Measurements from ENCODE around the gene YARS1.
"Not testable (repeated sequence)": the region's sequence is repeated elsewhere in the genome, so short reads cannot be mapped to it uniquely, and the experiment has no call there.

YARS1 gene

DNA sequence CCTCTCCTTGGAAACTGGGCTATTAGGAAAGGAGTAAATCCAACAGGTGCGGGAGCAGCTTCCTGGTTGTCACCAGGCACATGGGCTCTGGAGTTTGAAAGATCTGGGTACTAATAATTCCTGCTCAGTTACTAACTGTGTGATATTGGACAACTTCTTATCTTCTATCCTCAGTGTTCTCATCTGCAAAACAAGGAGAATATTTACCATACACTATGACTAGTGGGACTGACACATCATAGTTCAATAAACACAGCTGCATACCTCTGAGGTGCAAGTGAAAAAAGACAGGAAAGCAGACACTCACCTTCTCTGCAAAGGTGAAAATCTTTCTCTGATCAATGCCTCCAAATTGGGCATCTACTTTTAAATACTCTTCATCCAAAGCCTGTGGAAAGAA lies 19.7 kb downstream of the YARS1 start:
- no peak overlapping the region for H3K4me3 ChIP-seq
- H3K9ac ChIP-seq (ENCODE audit: insufficient read length) = no peak overlapping the region
- H3K36me3 ChIP-seq (ENCODE audit: insufficient read depth, low read length) = peaks cover 86% of the 10 kb centered on the region
- no peak for TF ChIP-seq EZH2 (IDR thresholded peaks at IDR 0.05)
- no peak for TF ChIP-seq POLR2AphosphoS5 (IDR thresholded peaks at IDR 0.05; ENCODE audit: borderline replicate concordance, low read depth, low read length)
- H3K9me3 ChIP-seq (ENCODE audit: low read depth, low read length) = no peaks in the 10 kb centered on the region
- DNase-seq (ENCODE audit: low read depth, low spot score) = no peak
- no peak overlapping the region for H3K27ac ChIP-seq

DNA sequence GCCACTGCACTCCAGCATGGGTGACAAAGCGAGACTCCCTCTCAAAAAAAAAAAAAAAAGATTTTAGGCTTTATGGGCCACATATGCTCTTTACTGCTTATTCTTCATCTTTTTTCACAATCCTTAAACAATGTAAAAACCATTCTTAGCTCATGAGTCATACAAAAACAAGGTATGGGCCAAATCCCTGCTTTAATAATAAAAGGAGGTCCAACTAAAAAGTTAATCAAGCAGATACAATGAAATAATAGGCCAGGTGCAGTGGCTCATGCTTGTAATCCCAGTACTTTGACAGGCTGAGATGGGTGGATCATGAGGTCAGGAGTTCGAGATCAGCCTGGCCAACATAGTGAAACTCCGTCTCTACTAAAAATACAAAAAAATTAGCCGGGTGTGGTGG lies 21.4 kb downstream of the YARS1 start:
- not testable (repeated sequence) for DNase-seq (ENCODE audit: low read depth, low spot score); H3K27ac ChIP-seq; H3K9me3 ChIP-seq (ENCODE audit: low read depth, low read length); H3K9ac ChIP-seq (ENCODE audit: insufficient read length); H3K4me3 ChIP-seq
- H3K36me3 ChIP-seq (ENCODE audit: insufficient read depth, low read length) = peaks cover 89% of the 10 kb centered on the region

DNA sequence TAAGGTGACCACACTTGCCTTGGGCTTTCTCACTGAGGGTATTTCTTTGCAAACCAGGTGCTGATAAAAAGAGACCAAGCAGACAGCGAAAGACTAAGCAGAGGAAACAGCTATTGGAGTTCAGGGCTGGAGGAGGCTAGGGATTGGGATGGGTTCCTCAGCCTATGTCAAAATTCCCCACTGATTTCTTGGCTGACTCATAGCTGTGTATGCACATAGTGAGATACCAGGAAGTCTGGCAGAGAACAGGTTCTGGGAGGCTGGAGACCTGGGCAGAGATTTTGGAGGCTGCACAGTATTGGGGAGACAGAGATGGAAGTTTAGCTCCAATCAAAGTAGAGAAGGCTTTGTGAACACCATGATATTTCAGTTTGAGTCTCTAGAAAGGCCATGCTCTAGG lies 25.3 kb downstream of the YARS1 start:
- H3K36me3 ChIP-seq (ENCODE audit: insufficient read depth, low read length) = peaks cover 84% of the 10 kb centered on the region

DNA sequence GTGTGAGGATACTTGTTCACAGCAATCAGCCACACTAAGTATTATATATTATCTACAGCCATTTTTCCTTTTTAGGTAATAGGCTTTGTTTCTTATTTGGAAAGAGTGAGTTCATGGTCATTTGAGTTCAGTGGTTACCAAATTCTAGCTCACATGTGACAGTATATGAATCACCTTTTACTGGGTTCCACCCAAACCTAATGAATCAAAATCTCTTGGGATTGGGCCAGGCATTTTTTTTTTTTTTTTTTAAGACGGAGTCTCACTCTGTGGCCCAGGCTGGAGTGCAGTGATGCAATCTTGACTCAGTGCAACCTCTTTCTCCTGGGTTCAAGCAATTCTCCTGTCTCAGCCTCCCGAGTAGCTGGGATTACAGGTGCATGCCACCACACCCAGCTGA lies 27.8 kb downstream of the YARS1 start:
- not testable (repeated sequence) for DNase-seq (ENCODE audit: low read depth, low spot score); H3K9ac ChIP-seq (ENCODE audit: insufficient read length); H3K9me3 ChIP-seq (ENCODE audit: low read depth, low read length); H3K27ac ChIP-seq; H3K4me3 ChIP-seq
- peaks cover 88% of the 10 kb centered on the region for H3K36me3 ChIP-seq (ENCODE audit: insufficient read depth, low read length)

More for the DNA sequence above, 25.3 kb downstream of the YARS1 start:
- Histone ChIP-seq H3K27ac (no peak overlapping the region), H3K4me3 (no peak overlapping the region), H3K9me3 (ENCODE audit: low read depth, low read length) (no peaks in the 10 kb centered on the region), H3K9ac (ENCODE audit: insufficient read length) (no peak overlapping the region)
- TF ChIP-seq POLR2AphosphoS5 (IDR thresholded peaks at IDR 0.05; ENCODE audit: borderline replicate concordance, low read depth, low read length) = no peak
- no peak for TF ChIP-seq EZH2 (IDR thresholded peaks at IDR 0.05)
- no peak for TF ChIP-seq FOXP2 (optimal IDR thresholded peaks at IDR 0.05; ENCODE audit: control extremely low read depth, extremely low read length, insufficient read depth)
- DNase-seq (ENCODE audit: low read depth, low spot score) = no peak

DNA sequence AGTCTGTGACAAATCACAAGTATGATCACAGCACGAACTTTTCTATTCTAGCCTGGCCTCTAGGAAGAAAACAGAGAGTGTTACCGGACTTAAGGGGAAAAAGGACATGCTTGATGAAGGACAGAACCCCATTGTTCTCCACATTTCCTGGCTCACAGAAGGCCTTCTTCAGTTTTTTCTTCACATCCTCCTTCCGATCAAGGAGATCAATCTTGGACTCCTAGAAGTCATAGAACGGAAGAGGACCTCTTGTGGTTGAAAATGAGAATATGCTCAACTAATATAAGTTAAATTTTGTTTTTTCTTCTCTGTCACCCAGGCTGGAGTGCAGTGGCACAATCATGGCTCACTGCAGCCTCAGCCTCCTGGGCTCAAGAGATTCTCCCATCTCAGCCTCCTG lies 30.3 kb downstream of the YARS1 start:
- Histone ChIP-seq H3K4me3 (no peak overlapping the region), H3K27ac (no peak overlapping the region), H3K36me3 (ENCODE audit: insufficient read depth, low read length) (peaks cover 90% of the 10 kb centered on the region), H3K9ac (ENCODE audit: insufficient read length) (no peak overlapping the region), H3K9me3 (ENCODE audit: low read depth, low read length) (no peaks in the 10 kb centered on the region)
- no peak for DNase-seq (ENCODE audit: low read depth, low spot score)
- TF ChIP-seq FOXP2 (optimal IDR thresholded peaks at IDR 0.05; ENCODE audit: control extremely low read depth, extremely low read length, insufficient read depth) = no peak
- no peak for TF ChIP-seq POLR2AphosphoS5 (IDR thresholded peaks at IDR 0.05; ENCODE audit: borderline replicate concordance, low read depth, low read length)
- no peak for TF ChIP-seq EZH2 (IDR thresholded peaks at IDR 0.05)

DNA sequence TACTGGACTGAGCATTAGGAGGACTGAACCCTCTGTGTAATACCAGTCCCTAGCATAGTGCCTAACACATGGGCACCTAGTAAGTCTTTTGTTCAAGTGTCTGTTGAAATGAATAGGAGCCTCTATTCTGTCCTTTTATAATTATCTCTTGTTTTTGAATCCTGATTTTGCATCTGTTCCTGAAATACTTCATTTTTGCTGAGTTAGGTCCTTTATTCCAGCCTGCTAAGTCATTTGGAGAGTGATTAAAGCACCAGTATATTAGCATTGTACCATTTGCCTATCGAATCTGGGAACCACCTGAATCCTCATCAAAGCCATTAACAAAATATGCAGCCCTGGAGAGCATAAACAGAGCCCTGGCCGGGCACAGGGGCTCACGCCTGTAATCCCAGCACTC lies 32.3 kb downstream of the YARS1 start:
- Histone ChIP-seq H3K9me3 (ENCODE audit: low read depth, low read length) (no peaks in the 10 kb centered on the region), H3K9ac (ENCODE audit: insufficient read length) (no peak overlapping the region), H3K4me3 (no peak overlapping the region), H3K27ac (no peak overlapping the region), H3K36me3 (ENCODE audit: insufficient read depth, low read length) (peaks cover 94% of the 10 kb centered on the region)
- no peak for DNase-seq (ENCODE audit: low read depth, low spot score)
- TF ChIP-seq POLR2AphosphoS5 (IDR thresholded peaks at IDR 0.05; ENCODE audit: borderline replicate concordance, low read depth, low read length) (no peak), FOXP2 (optimal IDR thresholded peaks at IDR 0.05; ENCODE audit: control extremely low read depth, extremely low read length, insufficient read depth) (no peak), EZH2 (IDR thresholded peaks at IDR 0.05) (no peak)

DNA sequence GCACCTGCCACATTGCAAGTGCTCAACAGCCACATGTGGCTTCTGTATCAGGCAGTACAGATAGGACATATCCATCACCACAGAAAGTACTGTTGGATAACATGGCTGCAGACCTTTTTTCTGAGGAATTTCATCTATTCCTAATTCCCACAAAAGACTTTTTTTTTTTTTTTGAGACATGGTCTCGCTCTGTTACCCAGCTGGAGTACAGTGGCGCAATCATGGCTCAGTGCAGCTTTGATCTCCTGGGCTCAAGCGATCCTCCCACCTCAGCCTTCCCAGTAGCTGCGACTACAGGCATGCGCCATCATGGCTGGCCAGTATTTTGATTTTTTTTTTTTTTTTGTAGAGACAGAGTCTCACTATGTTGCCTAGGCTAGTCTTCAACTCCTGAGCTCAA lies 33.3 kb downstream of the YARS1 start:
- DNase-seq (ENCODE audit: low read depth, low spot score) = no peak
- H3K36me3 ChIP-seq (ENCODE audit: insufficient read depth, low read length) = peaks cover 97% of the 10 kb centered on the region
- no peak overlapping the region for H3K4me3 ChIP-seq

DNA sequence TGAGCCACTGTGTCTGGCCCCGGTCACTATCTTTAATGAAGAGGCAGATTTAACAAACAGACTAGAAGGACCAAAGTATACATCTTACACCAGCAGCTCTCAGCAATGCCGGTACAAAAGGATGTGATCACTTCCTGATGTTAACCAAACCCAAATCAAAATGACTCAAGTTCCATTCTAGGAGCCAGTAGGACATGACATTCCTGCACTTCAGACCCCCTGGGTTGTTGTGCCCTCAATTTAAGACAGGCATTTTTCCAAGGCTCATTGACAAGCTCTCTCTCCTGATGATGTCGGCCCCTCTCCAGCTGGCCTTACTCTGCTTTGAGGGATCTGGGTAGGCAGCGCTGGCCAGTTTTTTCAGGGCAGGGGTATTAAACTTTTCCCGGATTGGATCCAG lies 35.1 kb downstream of the YARS1 start:
- no peak overlapping the region for H3K4me3 ChIP-seq
- no peak for DNase-seq (ENCODE audit: low read depth, low spot score)
- H3K36me3 ChIP-seq (ENCODE audit: insufficient read depth, low read length) = peaks cover 97% of the 10 kb centered on the region
- no peak overlapping the region for H3K27ac ChIP-seq
- no peaks in the 10 kb centered on the region for H3K9me3 ChIP-seq (ENCODE audit: low read depth, low read length)
- TF ChIP-seq FOXP2 (optimal IDR thresholded peaks at IDR 0.05; ENCODE audit: control extremely low read depth, extremely low read length, insufficient read depth) = no peak
- TF ChIP-seq EZH2 (IDR thresholded peaks at IDR 0.05) = no peak
- TF ChIP-seq POLR2AphosphoS5 (IDR thresholded peaks at IDR 0.05; ENCODE audit: borderline replicate concordance, low read depth, low read length) = no peak
- H3K9ac ChIP-seq (ENCODE audit: insufficient read length) = no peak overlapping the region

More for the DNA sequence above, 33.3 kb downstream of the YARS1 start:
- no peak overlapping the region for H3K9ac ChIP-seq (ENCODE audit: insufficient read length)
- H3K27ac ChIP-seq = no peak overlapping the region
- no peaks in the 10 kb centered on the region for H3K9me3 ChIP-seq (ENCODE audit: low read depth, low read length)
- TF ChIP-seq POLR2AphosphoS5 (IDR thresholded peaks at IDR 0.05; ENCODE audit: borderline replicate concordance, low read depth, low read length) (no peak), EZH2 (IDR thresholded peaks at IDR 0.05) (no peak), FOXP2 (optimal IDR thresholded peaks at IDR 0.05; ENCODE audit: control extremely low read depth, extremely low read length, insufficient read depth) (no peak)

DNA sequence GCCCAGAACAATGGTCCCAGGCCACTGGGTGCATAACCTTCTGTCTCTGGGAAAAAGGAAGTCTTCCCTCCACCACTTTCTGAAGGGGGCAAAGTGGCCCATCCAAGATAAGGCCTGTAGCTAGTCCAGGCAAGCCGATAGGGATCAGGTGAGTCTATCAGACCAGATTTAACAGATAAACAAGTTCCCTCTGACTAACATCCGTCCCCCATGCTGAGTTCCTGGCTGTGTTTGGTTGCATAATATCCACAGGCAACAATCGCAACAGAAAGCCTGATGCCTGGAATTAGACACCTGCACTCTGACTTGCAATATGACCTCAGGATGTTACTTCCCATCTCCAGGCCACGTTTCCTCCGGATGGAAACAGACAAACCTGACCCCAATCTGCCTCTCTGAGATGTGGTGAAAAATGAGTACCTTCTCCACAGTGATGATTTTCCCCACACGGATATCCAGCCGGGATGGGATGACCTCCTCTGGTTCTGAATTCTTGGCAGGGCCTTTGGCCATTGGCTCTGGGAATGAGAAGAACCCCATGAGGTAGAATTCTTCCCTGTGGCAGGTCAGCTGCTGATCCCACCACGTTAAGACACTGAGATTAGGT lies 36.4 kb downstream of the YARS1 start:
- Histone ChIP-seq H3K4me3 (no peak overlapping the region), H3K36me3 (ENCODE audit: insufficient read depth, low read length) (peaks cover 95% of the 10 kb centered on the region), H3K9ac (ENCODE audit: insufficient read length) (no peak overlapping the region), H3K9me3 (ENCODE audit: low read depth, low read length) (no peaks in the 10 kb centered on the region), H3K27ac (no peak overlapping the region)
- no peak for DNase-seq (ENCODE audit: low read depth, low spot score)
- TF ChIP-seq FOXP2 (optimal IDR thresholded peaks at IDR 0.05; ENCODE audit: control extremely low read depth, extremely low read length, insufficient read depth) (no peak), POLR2AphosphoS5 (IDR thresholded peaks at IDR 0.05; ENCODE audit: borderline replicate concordance, low read depth, low read length) (no peak), EZH2 (IDR thresholded peaks at IDR 0.05) (no peak)

Data from SK-N-MC (cell line).